Measurements from ENCODE around the gene ZNF750.

- TF ChIP-seq CTCF (IDR thresholded peaks at IDR 0.05; ENCODE audit: low read depth, low read length): no peak
- TF ChIP-seq MAX (IDR thresholded peaks at IDR 0.05; ENCODE audit: low read depth, low read length): no peak
- TF ChIP-seq POLR2A (IDR thresholded peaks at IDR 0.05; ENCODE audit: extremely low read depth, insufficient read length): no peak
- no peak for TF ChIP-seq MYC (IDR thresholded peaks at IDR 0.05; ENCODE audit: low read depth, low read length)
Observed at GRCh38 chr17:82831818-82832200, 8.0 kb downstream of the ZNF750 start.

Measured in NB4 (cell line).